Progenitor cell of endocrine pancreas (in vitro differentiated cells): ENCODE results near the gene MRPL28. TPM values are rescaled to one million over a fixed set of nuclear protein-coding genes. Genes with fewer than 3 reads are reported as not detected.

Experiments
- DNase-seq: peaks from one replicate; pipeline ENCODE4 v3.0.0; 2021; ENCODE audit warnings: low spot score; ENCODE audit not compliant: unreplicated experiment
- H3K27ac Mint-ChIP-seq: 2 replicates; pipeline ENCODE4 v1.8.0; 2021; ENCODE audit warnings: mild to moderate bottlenecking, moderate library complexity, mixed read lengths
- H3K27me3 Mint-ChIP-seq: 2 replicates; pipeline ENCODE4 v1.8.0; 2021; ENCODE audit warnings: mixed read lengths
- H3K36me3 Mint-ChIP-seq: 2 replicates; pipeline ENCODE4 v1.8.0; 2022; ENCODE audit warnings: mixed read lengths; ENCODE audit not compliant: insufficient read depth
- H3K4me1 Mint-ChIP-seq: 2 replicates; pipeline ENCODE4 v1.8.0; 2021; ENCODE audit warnings: low read depth, mixed read lengths
- H3K4me3 Mint-ChIP-seq: 2 replicates; pipeline ENCODE4 v1.8.0; 2021; ENCODE audit warnings: low read depth, mild to moderate bottlenecking, moderate library complexity, mixed read lengths
- H3K9me3 Mint-ChIP-seq: 2 replicates; pipeline ENCODE4 v1.8.0; 2021; ENCODE audit warnings: low read depth, mixed read lengths
- CTCF ChIP-seq: fragments of 200-600 bp; sonication (generic); IDR thresholded peaks from one replicate; pipeline ENCODE4 v1.5.0; 2021; ENCODE audit warnings: antibody characterized with exemption, mild to moderate bottlenecking; ENCODE audit not compliant: unreplicated experiment
- total RNA-seq: library from RNA; stranded (reverse); gene quantifications from 2 replicates; pipeline ENCODE4 v1.2.1, GENCODE V29; 2021

The MRPL28 gene
- total RNA-seq, 1 donor from 2014 or later: 82.7 TPM

GRCh38 chr16:369275-369865 is 968 bp downstream of the MRPL28 start:
- TF ChIP-seq CTCF: no peak
- no peaks in the 10 kb centered on the region for H3K9me3 Mint-ChIP-seq
- peaks cover 3% of the 10 kb centered on the region for H3K4me1 Mint-ChIP-seq
- no peak for DNase-seq
- H3K27me3 Mint-ChIP-seq: no peaks in the 10 kb centered on the region
- peak overlapping the region; percentile 60 for H3K4me3 Mint-ChIP-seq
- H3K36me3 Mint-ChIP-seq: peaks cover 5% of the 10 kb centered on the region
- no peak overlapping the region for H3K27ac Mint-ChIP-seq

GRCh38 chr16:368388-369158 is 1.8 kb downstream of the MRPL28 start:
- Mint-ChIP-seq H3K4me3 (no peak overlapping the region), H3K27me3 (no peaks in the 10 kb centered on the region), H3K4me1 (peaks cover 3% of the 10 kb centered on the region), H3K9me3 (no peaks in the 10 kb centered on the region), H3K36me3 (peaks cover 3% of the 10 kb centered on the region), H3K27ac (no peak overlapping the region)
- DNase-seq: no peak
- no peak for TF ChIP-seq CTCF

- H3K4me3 Mint-ChIP-seq: no peak overlapping the region
- H3K27me3 Mint-ChIP-seq: no peaks in the 10 kb centered on the region
- H3K36me3 Mint-ChIP-seq: peaks cover 1% of the 10 kb centered on the region
- no peak for TF ChIP-seq CTCF
- no peaks in the 10 kb centered on the region for H3K9me3 Mint-ChIP-seq
- no peak for DNase-seq
- no peak overlapping the region for H3K27ac Mint-ChIP-seq
- peaks cover 3% of the 10 kb centered on the region for H3K4me1 Mint-ChIP-seq
These were observed 2.9 kb downstream of the MRPL28 start for GRCh38 chr16:367333-367903.

- DNase-seq: no peak
- Mint-ChIP-seq H3K9me3 (no peaks in the 10 kb centered on the region), H3K4me3 (no peak overlapping the region), H3K4me1 (peaks cover 3% of the 10 kb centered on the region), H3K27me3 (peaks cover 4% of the 10 kb centered on the region), H3K27ac (no peak overlapping the region), H3K36me3 (peaks cover 1% of the 10 kb centered on the region)
- no peak for TF ChIP-seq CTCF
These were observed 3.9 kb downstream of the MRPL28 start for GRCh38 chr16:366476-366875.

- Mint-ChIP-seq H3K36me3 (peaks cover 1% of the 10 kb centered on the region), H3K4me1 (no peaks in the 10 kb centered on the region), H3K27me3 (peaks cover 4% of the 10 kb centered on the region), H3K27ac (no peak overlapping the region), H3K4me3 (no peak overlapping the region), H3K9me3 (no peaks in the 10 kb centered on the region)
- peak; percentile 11 for TF ChIP-seq CTCF
- DNase-seq: no peak
These were observed 5.5 kb downstream of the MRPL28 start for GRCh38 chr16:364595-365491.
